GM23338 (cell line): ENCODE data around the gene SLC16A9. TPM values are rescaled to one million over a fixed set of nuclear protein-coding genes. Genes with fewer than 3 reads are reported as not detected.

Source experiments
- polyA plus RNA-seq: library from polyadenylated mRNA; unstranded; fragments of >200 nt; fragmentation: Nextera tagmentation; extraction: Ambion mirVana; gene quantifications from 2 replicates; pipeline ENCODE4 v1.2.1, GENCODE V29; 2016
- total RNA-seq: library from RNA; depleted of rRNA; stranded (reverse); fragments of >200 nt; shearing (Covaris generic); gene quantifications from 2 replicates; pipeline ENCODE4 v1.2.3, GENCODE V29; 2014; rRNA removed

The SLC16A9 gene
- total and polyA plus RNA-seq, 2 experiments from 2014 or later: 6.5 to 11.4 TPM

Other genes with a start within 250 kb of the SLC16A9 start
- gene MRLN, start 43.6 kb upstream of the SLC16A9 start, total RNA-seq: not detected in 2 replicates
- gene MRLN, start 43.6 kb upstream of the SLC16A9 start, polyA plus RNA-seq: not detected in 2 replicates
- gene CCDC6, start 196.7 kb upstream of the SLC16A9 start, total RNA-seq: 66.9 and 69.4 TPM in 2 replicates
- 32.1 and 32.5 TPM in 2 replicates for gene CCDC6, start 196.7 kb upstream of the SLC16A9 start, polyA plus RNA-seq